Stimulated activated CD4-positive, alpha-beta T cell treated with anti-CD3 and anti-CD28 coated beads, TNF-alpha, amount 100 ng/mL, for 4 hours (primary cell): ENCODE results near the gene TMOD2.
"Not testable (repeated sequence)": the region's sequence is repeated elsewhere in the genome, so short reads cannot be mapped to it uniquely, and the experiment has no call there.

ENCODE experiments used
- DNase-seq, 3 experiments: peaks; one replicate each; pipeline ENCODE4 v3.0.0-alpha.2; 2020; ENCODE audit warnings: low read depth in 3 of 3

TMOD2 gene

GRCh38 chr15:51774916-51775315 is 23.5 kb downstream of the TMOD2 start:
- DNase-seq: no peak

- DNase-seq: peak in 1 of 3 experiments; percentile 19
Observed at GRCh38 chr15:51775967-51776816, 24.8 kb downstream of the TMOD2 start.

GRCh38 chr15:51776952-51777569 is 25.7 kb downstream of the TMOD2 start:
- peak in 2 of 3 experiments; percentile 25 to 52 for DNase-seq

DNA sequence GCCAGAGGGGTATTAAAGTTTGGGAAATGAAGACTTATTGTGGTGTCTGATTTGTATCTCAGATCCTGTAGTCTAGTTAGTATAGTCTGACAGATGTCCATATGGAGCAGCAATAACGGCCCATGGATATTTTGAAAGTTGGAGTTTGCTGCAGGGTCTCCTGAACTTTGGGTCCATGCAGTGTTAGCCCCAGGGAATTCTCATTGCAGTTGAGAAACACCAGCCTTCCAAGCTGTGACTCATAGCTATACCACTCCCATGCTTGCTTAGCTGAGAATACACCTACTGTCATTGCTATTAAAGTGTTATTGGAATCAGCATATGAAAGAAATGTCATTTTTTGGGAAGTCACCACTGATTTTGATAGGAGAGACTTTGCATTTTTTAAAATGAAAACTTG is 29.2 kb downstream of the TMOD2 start:
- DNase-seq: no peak

DNA sequence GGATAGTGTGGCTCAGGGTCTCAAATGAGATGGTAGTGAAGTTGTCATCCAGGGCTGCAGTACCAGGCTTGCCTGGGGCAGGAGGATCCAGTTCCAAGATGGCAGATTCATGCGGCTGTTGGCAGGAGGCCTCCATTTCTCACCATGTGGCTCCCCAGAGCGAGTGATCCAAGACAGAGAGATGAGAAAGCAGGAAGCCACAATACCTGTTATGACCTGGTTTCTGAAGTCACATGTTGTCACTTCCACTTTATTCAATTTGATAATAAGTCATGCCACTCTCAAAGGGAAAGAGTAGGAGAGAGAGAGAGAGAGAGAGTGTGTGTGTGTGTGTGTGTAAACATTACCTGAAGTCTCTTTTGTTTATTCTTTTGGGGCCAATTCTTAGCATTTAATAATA is 30.1 kb downstream of the TMOD2 start:
- no peak for DNase-seq

DNA sequence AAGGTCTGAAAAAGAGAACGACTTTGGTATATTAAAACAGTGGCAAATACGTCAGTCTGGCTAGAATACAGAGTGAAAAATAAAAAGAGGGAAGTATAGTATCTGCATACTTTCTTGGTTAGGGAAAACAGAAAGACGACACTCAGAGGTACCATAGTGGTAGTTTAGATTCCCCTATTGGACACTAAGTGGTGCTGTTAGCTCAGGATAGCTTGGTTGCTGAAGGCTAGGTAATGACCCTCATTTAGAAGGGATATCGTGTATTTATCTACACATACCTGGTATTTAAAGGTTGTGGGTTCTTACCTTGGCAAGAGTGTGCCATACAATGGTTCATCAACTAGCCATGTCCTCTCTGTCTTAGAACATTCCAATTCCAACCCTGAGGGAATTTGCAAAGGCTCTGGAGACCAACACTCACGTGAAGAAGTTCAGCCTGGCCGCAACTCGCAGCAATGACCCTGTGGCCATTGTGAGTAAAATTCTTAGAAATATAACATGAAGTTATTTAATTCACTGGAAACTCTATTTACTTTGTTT is 31.0 kb downstream of the TMOD2 start:
- no peak for DNase-seq

DNA sequence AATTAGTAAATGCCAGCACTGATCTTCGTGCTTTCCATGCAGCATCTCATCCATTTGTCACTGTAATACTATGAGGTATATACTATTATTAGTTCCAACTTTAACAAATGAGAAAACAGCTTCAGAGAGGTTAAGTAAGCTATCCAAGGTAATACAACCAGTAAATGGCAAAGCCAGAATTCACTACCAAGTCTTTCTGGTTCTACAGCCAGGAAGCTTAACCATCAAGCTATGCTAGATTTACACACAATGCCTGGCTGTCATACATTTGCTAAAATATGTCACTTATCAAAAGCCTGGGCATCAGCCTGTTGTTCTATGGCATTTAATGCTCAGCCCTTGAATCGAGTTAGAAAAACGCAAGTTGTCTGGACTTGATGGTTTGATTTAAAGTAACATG is 32.6 kb downstream of the TMOD2 start:
- no peak for DNase-seq

- DNase-seq: not testable (repeated sequence)
Observed at GRCh38 chr15:51787130-51787529, 35.7 kb downstream of the TMOD2 start.

- not testable (repeated sequence) for DNase-seq
Observed at GRCh38 chr15:51792474-51792873, 41.1 kb downstream of the TMOD2 start.

GRCh38 chr15:51793521-51794305 is 42.3 kb downstream of the TMOD2 start:
- DNase-seq: no peak

- DNase-seq: no peak
Observed at GRCh38 chr15:51796847-51797401, 45.5 kb downstream of the TMOD2 start.

- DNase-seq: no peak
Observed at GRCh38 chr15:51798281-51798680, 46.9 kb downstream of the TMOD2 start.

- no peak for DNase-seq
Observed at GRCh38 chr15:51799282-51800252, 48.2 kb downstream of the TMOD2 start.

GRCh38 chr15:51801391-51801835 is 50.0 kb downstream of the TMOD2 start:
- no peak for DNase-seq

DNA sequence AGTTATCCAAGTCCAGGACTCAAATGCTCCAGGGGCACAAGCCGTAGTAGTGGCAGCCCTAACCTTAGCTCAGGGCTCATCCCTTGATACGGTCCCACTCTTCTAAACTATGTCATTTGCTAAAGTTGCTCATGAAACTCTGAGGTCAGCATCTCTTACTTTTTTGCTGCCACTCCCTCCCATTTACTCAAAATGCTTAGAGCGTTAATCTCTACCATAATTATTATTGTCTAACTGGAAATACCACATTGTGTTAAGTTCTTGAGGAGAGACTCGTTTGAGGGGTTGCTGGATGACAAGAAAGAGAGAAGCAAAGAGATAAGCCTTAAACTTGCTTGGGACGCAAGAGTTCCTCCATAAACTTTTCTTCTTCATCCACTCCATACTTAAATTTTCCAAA is 51.2 kb downstream of the TMOD2 start:
- DNase-seq: no peak

- no peak for DNase-seq
Observed at GRCh38 chr15:51803965-51804364, 52.6 kb downstream of the TMOD2 start.

DNA sequence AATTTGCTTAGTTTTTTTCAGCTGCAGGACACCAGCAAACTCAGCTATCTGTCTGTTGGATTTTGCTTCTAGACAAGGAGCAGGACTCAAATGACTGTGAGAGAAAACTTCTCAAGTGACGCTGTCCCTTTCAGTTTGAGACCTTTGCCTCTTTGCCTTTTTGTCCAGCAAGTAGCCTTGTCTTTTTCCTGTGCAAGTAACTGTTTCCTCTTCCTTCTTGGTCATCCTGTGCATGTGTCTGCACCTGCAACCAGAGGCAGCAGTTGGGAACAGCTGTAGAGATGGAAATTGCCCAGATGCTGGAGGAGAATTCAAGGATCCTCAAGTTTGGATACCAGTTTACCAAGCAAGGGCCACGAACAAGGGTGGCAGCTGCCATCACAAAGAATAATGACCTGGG is 54.7 kb downstream of the TMOD2 start:
- DNase-seq: no peak

DNA sequence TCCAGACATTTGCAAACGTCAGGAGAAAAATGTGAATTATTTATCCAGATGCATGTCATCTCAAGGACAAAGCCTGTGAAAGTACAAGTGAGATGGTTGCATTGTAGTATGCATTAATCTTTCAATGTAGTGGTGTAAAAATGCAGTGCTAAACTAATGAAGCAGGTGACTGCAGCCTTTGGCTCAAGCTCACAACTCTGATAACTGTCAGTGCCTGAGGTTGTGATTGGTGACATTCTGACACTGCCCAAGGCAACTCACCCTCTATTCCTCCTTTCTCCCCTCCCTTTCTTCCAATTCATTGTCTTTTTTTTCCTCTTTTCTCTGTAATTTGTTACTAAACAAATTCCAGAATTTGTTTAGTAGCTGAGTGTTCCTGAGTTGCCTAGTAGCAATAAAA is 58.1 kb downstream of the TMOD2 start:
- no peak for DNase-seq

GRCh38 chr15:51812598-51812997 is 61.2 kb downstream of the TMOD2 start:
- no peak for DNase-seq

GRCh38 chr15:51814606-51815005 is 63.2 kb downstream of the TMOD2 start:
- DNase-seq: no peak

- no peak for DNase-seq
Observed at GRCh38 chr15:51816611-51817010, 65.2 kb downstream of the TMOD2 start.
